HG03354 (cell line): ENCODE measurements around the gene TSPAN5.
"Not testable (repeated sequence)": the region's sequence is repeated elsewhere in the genome, so short reads cannot be mapped to it uniquely, and the experiment has no call there.

Experiments
- ATAC-seq: cut with Tn5 transposase; IDR thresholded peaks from one replicate; pipeline ENCODE4 v1.9.1; 2021; ENCODE audit warnings: mild to moderate bottlenecking; ENCODE audit not compliant: unreplicated experiment, poor library complexity, severe bottlenecking

TSPAN5 gene

GRCh38 chr4:98484031-98484430 lies 174.4 kb downstream of the TSPAN5 start:
- ATAC-seq: no peak

- ATAC-seq: peak; percentile 87
Observed at GRCh38 chr4:98482847-98483806, 175.3 kb downstream of the TSPAN5 start.

GRCh38 chr4:98482503-98482846 lies 175.9 kb downstream of the TSPAN5 start:
- ATAC-seq: peak; percentile 34

GRCh38 chr4:98481167-98481566 lies 177.2 kb downstream of the TSPAN5 start:
- no peak for ATAC-seq

- no peak for ATAC-seq
Observed at GRCh38 chr4:98480535-98480934, 177.9 kb downstream of the TSPAN5 start.

- ATAC-seq: not testable (repeated sequence)
Observed at GRCh38 chr4:98479590-98479989, 178.8 kb downstream of the TSPAN5 start.

- no peak for ATAC-seq
Observed at GRCh38 chr4:98476891-98477290, 181.5 kb downstream of the TSPAN5 start.

- ATAC-seq: no peak
Observed at GRCh38 chr4:98474408-98474844, 184.0 kb downstream of the TSPAN5 start.

- ATAC-seq: no peak
Observed at GRCh38 chr4:98473046-98473445, 185.4 kb downstream of the TSPAN5 start.

- ATAC-seq: no peak
Observed at GRCh38 chr4:98470831-98471230, 187.6 kb downstream of the TSPAN5 start.

- ATAC-seq: no peak
Observed at GRCh38 chr4:98470366-98470765, 188.0 kb downstream of the TSPAN5 start.

GRCh38 chr4:98469771-98470170 lies 188.6 kb downstream of the TSPAN5 start:
- no peak for ATAC-seq

- no peak for ATAC-seq
Observed at GRCh38 chr4:98468709-98469108, 189.7 kb downstream of the TSPAN5 start.

GRCh38 chr4:98467627-98468072 lies 190.8 kb downstream of the TSPAN5 start:
- peak; percentile 97 for ATAC-seq

- ATAC-seq: peak; percentile 5
Observed at GRCh38 chr4:98466868-98467599, 191.4 kb downstream of the TSPAN5 start.

GRCh38 chr4:98462487-98462886 lies 195.9 kb downstream of the TSPAN5 start:
- ATAC-seq: no peak

- ATAC-seq: not testable (repeated sequence)
Observed at GRCh38 chr4:98461121-98461865, 197.1 kb downstream of the TSPAN5 start.

GRCh38 chr4:98457422-98457821 lies 201.0 kb downstream of the TSPAN5 start:
- not testable (repeated sequence) for ATAC-seq

GRCh38 chr4:98452091-98452490 lies 206.3 kb downstream of the TSPAN5 start:
- ATAC-seq: no peak

GRCh38 chr4:98448908-98449307 lies 209.5 kb downstream of the TSPAN5 start:
- ATAC-seq: peak; percentile 42
